ENCODE data around the gene CHTF18.

The CHTF18 gene

GRCh38 chr16:760065-760464, 28.4 kb upstream of the CHTF18 start:
- DNase-seq = no peak

- no peak for DNase-seq
These were observed 27.7 kb upstream of the CHTF18 start, which contains the start of gene MSLN for GRCh38 chr16:760545-761343. MSLN (plus strand) TSS chr16:760734; CDS start chr16:762681, 1,947 bp downstream.

- no peak for DNase-seq
These were observed 26.6 kb upstream of the CHTF18 start for GRCh38 chr16:761625-762513.

- DNase-seq = no peak
These were observed 25.7 kb upstream of the CHTF18 start for GRCh38 chr16:762595-763268.

- no peak for DNase-seq
These were observed 24.8 kb upstream of the CHTF18 start for GRCh38 chr16:763369-764183.

GRCh38 chr16:764184-764750, 24.2 kb upstream of the CHTF18 start:
- DNase-seq = no peak

GRCh38 chr16:764848-765487, 23.5 kb upstream of the CHTF18 start:
- DNase-seq = no peak

- no peak for DNase-seq
These were observed 22.9 kb upstream of the CHTF18 start for GRCh38 chr16:765488-765865.

- no peak for DNase-seq
These were observed 22.2 kb upstream of the CHTF18 start for GRCh38 chr16:766008-766819.

GRCh38 chr16:766820-767640, 21.4 kb upstream of the CHTF18 start:
- DNase-seq = no peak

- DNase-seq = no peak
These were observed 20.6 kb upstream of the CHTF18 start for GRCh38 chr16:767743-768235.

GRCh38 chr16:768428-768827, 20.0 kb upstream of the CHTF18 start:
- DNase-seq = no peak

GRCh38 chr16:769184-769784, 19.1 kb upstream of the CHTF18 start:
- DNase-seq = no peak

GRCh38 chr16:769934-770333, 18.5 kb upstream of the CHTF18 start:
- DNase-seq = no peak

- no peak for DNase-seq
These were observed 18.0 kb upstream of the CHTF18 start for GRCh38 chr16:770411-770810.

GRCh38 chr16:772959-773358, 15.5 kb upstream of the CHTF18 start:
- no peak for DNase-seq
